Ovary (tissue), 3 donors: ENCODE measurements around the gene ACTL7A.

ENCODE experiments used
- CTCF ChIP-seq, 3 donors: fragments of 450-650 bp in 2 of 3; fragments of 200-600 bp in 1 of 3; IDR thresholded peaks; one replicate each; pipeline versions ENCODE4 v1.5.1 to v1.8.0; 2016 to 2022; ENCODE audit warnings: antibody characterized with exemption in 3 of 3, mild to moderate bottlenecking in 1 of 3
- EP300 ChIP-seq: sonication (generic); formaldehyde crosslinking; IDR thresholded peaks from one replicate; pipeline ENCODE4 v1.6.1; 2017; ENCODE audit warnings: antibody characterized with exemption
- POLR2A ChIP-seq: fragments of 450-650 bp; IDR thresholded peaks from one replicate; pipeline ENCODE4 v1.6.1; 2017; ENCODE audit warnings: antibody characterized with exemption, mild to moderate bottlenecking, moderate library complexity
- donor health status: DM: no; HTN: no; CAD: no.

- TF ChIP-seq CTCF (IDR thresholded peaks at IDR 0.05) (no peak), POLR2A (no peak), EP300 (no peak)
These were observed 46.9 kb upstream of the ACTL7A start for GRCh38 chr9:108815156-108815555.
